GM23338 (cell line): ENCODE data around the gene ICAM1. TPM values are rescaled to one million over a fixed set of nuclear protein-coding genes. Genes with fewer than 3 reads are reported as not detected.

Experiments
- ATAC-seq: fragments of 200-7000 bp; cut with Tn5 transposase; 3 replicates; pipeline ENCODE4 v1.9.1; 2020
- DNase-seq: peaks from one replicate; pipeline ENCODE4 v3.0.0-alpha.2; 2015; ENCODE audit warnings: low spot score
- H2AFZ ChIP-seq: fragments of 200-600 bp; sonication (generic); 2 replicates; pipeline ENCODE4 v1.8.0; 2016; ENCODE audit warnings: antibody characterized with exemption, mild to moderate bottlenecking, moderate library complexity
- H3F3A ChIP-seq: fragments of 200-600 bp; sonication (generic); replicated peaks from 2 replicates; pipeline ENCODE4 v1.8.0; 2017; ENCODE audit warnings: antibody characterized with exemption, mixed run types, low read depth
- H3K27ac ChIP-seq: fragments of 200-600 bp; sonication (generic); 2 replicates; pipeline ENCODE4 v1.6.1; 2016; ENCODE audit warnings: low read depth
- H3K27me3 ChIP-seq: fragments of 200-600 bp; sonication (generic); 2 replicates; pipeline ENCODE4 v1.8.0; 2016; ENCODE audit warnings: mild to moderate bottlenecking, mixed run types, moderate library complexity; ENCODE audit not compliant: insufficient read depth
- H3K36me3 ChIP-seq: fragments of 200-600 bp; sonication (generic); 2 replicates; pipeline ENCODE4 v1.8.0; 2016; ENCODE audit warnings: mild to moderate bottlenecking; ENCODE audit not compliant: insufficient read depth
- H3K4me1 ChIP-seq: fragments of 200-600 bp; sonication (generic); 2 replicates; pipeline ENCODE4 v1.8.0; 2016; ENCODE audit warnings: mild to moderate bottlenecking, moderate library complexity; ENCODE audit not compliant: insufficient read depth
- H3K4me2 ChIP-seq: fragments of 200-600 bp; sonication (generic); 2 replicates; pipeline ENCODE4 v1.7.1; 2017; ENCODE audit warnings: mixed run types
- H3K4me3 ChIP-seq: fragments of 200-600 bp; sonication (generic); 2 replicates; pipeline ENCODE4 v1.6.1; 2016; ENCODE audit warnings: mixed run types
- H3K79me2 ChIP-seq: fragments of 200-600 bp; sonication (generic); replicated peaks from 2 replicates; pipeline ENCODE4 v1.8.0; 2017; ENCODE audit warnings: mild to moderate bottlenecking; ENCODE audit not compliant: insufficient read depth
- H3K9me2 ChIP-seq: fragments of 200-600 bp; sonication (generic); 2 replicates; pipeline ENCODE4 v1.8.0; 2017; ENCODE audit not compliant: insufficient read depth
- H4K20me1 ChIP-seq: fragments of 200-600 bp; sonication (generic); replicated peaks from 2 replicates; pipeline ENCODE4 v1.8.0; 2017; ENCODE audit warnings: mild to moderate bottlenecking; ENCODE audit not compliant: insufficient read depth
- H3K27ac Mint-ChIP-seq: 2 replicates; pipeline ENCODE4 v1.8.0; 2020; ENCODE audit warnings: inconsistent platforms, mild to moderate bottlenecking, moderate library complexity, mixed read lengths
- H3K27me3 Mint-ChIP-seq: 3 replicates; pipeline ENCODE4 v1.8.0; 2022; ENCODE audit warnings: low read depth, mild to moderate bottlenecking, moderate library complexity, mixed read lengths, inconsistent platforms; ENCODE audit not compliant: insufficient read depth, poor library complexity
- H3K36me3 Mint-ChIP-seq: 3 replicates; pipeline ENCODE4 v1.8.0; 2021; ENCODE audit warnings: low read depth, mild to moderate bottlenecking, inconsistent platforms, moderate library complexity, mixed read lengths
- H3K4me1 Mint-ChIP-seq: 3 replicates; pipeline ENCODE4 v1.8.0; 2020; ENCODE audit warnings: mild to moderate bottlenecking, inconsistent platforms, mixed read lengths
- H3K4me3 Mint-ChIP-seq: 3 replicates; pipeline ENCODE4 v1.8.0; 2021; ENCODE audit warnings: moderate library complexity, mild to moderate bottlenecking, inconsistent platforms, mixed read lengths
- H3K9me3 Mint-ChIP-seq: 3 replicates; pipeline ENCODE4 v1.8.0; 2020; ENCODE audit warnings: moderate library complexity, mild to moderate bottlenecking, inconsistent platforms, mixed read lengths
- CREB1 ChIP-seq: fragments of 250-450 bp; sonication (Bioruptor Pico); IDR thresholded peaks from 2 replicates; pipeline ENCODE4 v1.5.0; 2020; ENCODE audit warnings: low read depth, mild to moderate bottlenecking, moderate library complexity
- EZH2 ChIP-seq: fragments of 200-600 bp; sonication (generic); IDR thresholded peaks from one replicate; pipeline ENCODE4 v1.8.0; 2017; ENCODE audit warnings: antibody characterized with exemption, mild to moderate bottlenecking, low read depth; ENCODE audit not compliant: unreplicated experiment
- EZH2phosphoT487 ChIP-seq: fragments of 200-600 bp; sonication (generic); IDR thresholded peaks from one replicate; pipeline ENCODE4 v1.8.1; 2018; ENCODE audit warnings: antibody characterized with exemption; ENCODE audit not compliant: unreplicated experiment
- NANOG ChIP-seq: IDR thresholded peaks from 2 replicates; pipeline ENCODE4 v1.6.1; 2016; ENCODE audit warnings: antibody characterized with exemption, borderline replicate concordance
- POLR2AphosphoS5 ChIP-seq: IDR thresholded peaks from 2 replicates; pipeline ENCODE4 v1.6.1; 2016; ENCODE audit warnings: antibody characterized with exemption, low read depth
- ZNF114 ChIP-seq: fragments of 250-450 bp; sonication (Bioruptor Pico); IDR thresholded peaks from 2 replicates; pipeline ENCODE4 v1.5.0; 2020; ENCODE audit warnings: mild to moderate bottlenecking, moderate library complexity
- ZNF331 ChIP-seq: fragments of 250-450 bp; sonication (Bioruptor Pico); IDR thresholded peaks from 2 replicates; pipeline ENCODE4 v1.5.0; 2020; ENCODE audit warnings: low read depth, mild to moderate bottlenecking, moderate library complexity
- polyA plus RNA-seq: library from polyadenylated mRNA; unstranded; fragments of >200 nt; fragmentation: Nextera tagmentation; extraction: Ambion mirVana; gene quantifications from 2 replicates; pipeline ENCODE4 v1.2.1, GENCODE V29; 2016
- total RNA-seq: library from RNA; depleted of rRNA; stranded (reverse); fragments of >200 nt; shearing (Covaris generic); gene quantifications from 2 replicates; pipeline ENCODE4 v1.2.3, GENCODE V29; 2014
- TF ChIP-seq, protein P1 (sequence below): fragments of 250-450 bp; sonication (Bioruptor Pico); IDR thresholded peaks from 2 replicates; pipeline ENCODE4 v1.5.0; 2020; ENCODE audit warnings: mild to moderate bottlenecking, moderate library complexity
- TF ChIP-seq, protein P2 (sequence below), 2 experiments: fragments of 200-600 bp in 1 of 2; sonication (generic) in 1 of 2; conservative IDR thresholded peaks; 2 replicates each; pipeline versions ENCODE4 v1.5.1 to v1.6.1; 2016 to 2017; ENCODE audit warnings: antibody characterized with exemption in 2 of 2, low read depth in 2 of 2, mild to moderate bottlenecking in 2 of 2, moderate library complexity in 1 of 2
- TF ChIP-seq, protein P3 (sequence below): IDR thresholded peaks from 2 replicates; pipeline ENCODE4 v1.6.1; 2016; ENCODE audit warnings: antibody characterized with exemption

ICAM1 gene
- total and polyA plus RNA-seq, 2 experiments from 2014 or later, result 1.6 to 3.5 TPM

DNA sequence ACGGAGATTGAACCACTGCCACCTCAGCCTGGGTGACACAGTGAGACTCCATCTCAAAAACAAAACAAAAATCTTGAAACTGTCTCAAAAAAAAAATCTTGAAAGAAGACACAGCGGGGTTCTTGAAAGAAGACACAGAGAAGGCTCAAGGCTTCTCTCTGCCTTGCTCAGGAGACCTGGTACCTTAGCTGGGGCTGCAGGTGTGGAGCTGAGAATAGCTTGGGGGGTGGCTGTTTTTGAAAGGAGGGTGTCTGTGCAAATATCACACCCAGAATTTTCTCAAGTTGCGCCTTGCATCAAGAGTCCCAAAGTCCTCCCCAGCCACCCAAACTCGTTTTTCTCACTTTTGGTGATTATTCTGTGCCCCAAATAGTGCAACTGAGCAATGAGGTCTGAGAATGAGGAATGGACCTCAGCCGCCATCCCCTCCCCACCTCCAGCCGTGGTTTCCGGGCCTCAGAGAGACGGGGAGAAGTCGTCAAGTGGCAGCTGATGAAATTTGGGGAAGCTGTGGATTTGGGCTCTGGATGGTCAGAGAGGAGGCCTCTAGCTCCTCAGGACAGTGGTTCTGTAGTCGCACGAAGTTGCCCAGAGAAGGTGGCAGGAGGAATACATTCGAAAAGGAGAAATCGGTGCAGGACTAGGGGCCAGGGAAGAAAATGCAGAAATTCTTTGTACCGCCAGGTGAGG lies 48.6 kb upstream of the ICAM1 start (continued):
- TF ChIP-seq, protein P1, sequence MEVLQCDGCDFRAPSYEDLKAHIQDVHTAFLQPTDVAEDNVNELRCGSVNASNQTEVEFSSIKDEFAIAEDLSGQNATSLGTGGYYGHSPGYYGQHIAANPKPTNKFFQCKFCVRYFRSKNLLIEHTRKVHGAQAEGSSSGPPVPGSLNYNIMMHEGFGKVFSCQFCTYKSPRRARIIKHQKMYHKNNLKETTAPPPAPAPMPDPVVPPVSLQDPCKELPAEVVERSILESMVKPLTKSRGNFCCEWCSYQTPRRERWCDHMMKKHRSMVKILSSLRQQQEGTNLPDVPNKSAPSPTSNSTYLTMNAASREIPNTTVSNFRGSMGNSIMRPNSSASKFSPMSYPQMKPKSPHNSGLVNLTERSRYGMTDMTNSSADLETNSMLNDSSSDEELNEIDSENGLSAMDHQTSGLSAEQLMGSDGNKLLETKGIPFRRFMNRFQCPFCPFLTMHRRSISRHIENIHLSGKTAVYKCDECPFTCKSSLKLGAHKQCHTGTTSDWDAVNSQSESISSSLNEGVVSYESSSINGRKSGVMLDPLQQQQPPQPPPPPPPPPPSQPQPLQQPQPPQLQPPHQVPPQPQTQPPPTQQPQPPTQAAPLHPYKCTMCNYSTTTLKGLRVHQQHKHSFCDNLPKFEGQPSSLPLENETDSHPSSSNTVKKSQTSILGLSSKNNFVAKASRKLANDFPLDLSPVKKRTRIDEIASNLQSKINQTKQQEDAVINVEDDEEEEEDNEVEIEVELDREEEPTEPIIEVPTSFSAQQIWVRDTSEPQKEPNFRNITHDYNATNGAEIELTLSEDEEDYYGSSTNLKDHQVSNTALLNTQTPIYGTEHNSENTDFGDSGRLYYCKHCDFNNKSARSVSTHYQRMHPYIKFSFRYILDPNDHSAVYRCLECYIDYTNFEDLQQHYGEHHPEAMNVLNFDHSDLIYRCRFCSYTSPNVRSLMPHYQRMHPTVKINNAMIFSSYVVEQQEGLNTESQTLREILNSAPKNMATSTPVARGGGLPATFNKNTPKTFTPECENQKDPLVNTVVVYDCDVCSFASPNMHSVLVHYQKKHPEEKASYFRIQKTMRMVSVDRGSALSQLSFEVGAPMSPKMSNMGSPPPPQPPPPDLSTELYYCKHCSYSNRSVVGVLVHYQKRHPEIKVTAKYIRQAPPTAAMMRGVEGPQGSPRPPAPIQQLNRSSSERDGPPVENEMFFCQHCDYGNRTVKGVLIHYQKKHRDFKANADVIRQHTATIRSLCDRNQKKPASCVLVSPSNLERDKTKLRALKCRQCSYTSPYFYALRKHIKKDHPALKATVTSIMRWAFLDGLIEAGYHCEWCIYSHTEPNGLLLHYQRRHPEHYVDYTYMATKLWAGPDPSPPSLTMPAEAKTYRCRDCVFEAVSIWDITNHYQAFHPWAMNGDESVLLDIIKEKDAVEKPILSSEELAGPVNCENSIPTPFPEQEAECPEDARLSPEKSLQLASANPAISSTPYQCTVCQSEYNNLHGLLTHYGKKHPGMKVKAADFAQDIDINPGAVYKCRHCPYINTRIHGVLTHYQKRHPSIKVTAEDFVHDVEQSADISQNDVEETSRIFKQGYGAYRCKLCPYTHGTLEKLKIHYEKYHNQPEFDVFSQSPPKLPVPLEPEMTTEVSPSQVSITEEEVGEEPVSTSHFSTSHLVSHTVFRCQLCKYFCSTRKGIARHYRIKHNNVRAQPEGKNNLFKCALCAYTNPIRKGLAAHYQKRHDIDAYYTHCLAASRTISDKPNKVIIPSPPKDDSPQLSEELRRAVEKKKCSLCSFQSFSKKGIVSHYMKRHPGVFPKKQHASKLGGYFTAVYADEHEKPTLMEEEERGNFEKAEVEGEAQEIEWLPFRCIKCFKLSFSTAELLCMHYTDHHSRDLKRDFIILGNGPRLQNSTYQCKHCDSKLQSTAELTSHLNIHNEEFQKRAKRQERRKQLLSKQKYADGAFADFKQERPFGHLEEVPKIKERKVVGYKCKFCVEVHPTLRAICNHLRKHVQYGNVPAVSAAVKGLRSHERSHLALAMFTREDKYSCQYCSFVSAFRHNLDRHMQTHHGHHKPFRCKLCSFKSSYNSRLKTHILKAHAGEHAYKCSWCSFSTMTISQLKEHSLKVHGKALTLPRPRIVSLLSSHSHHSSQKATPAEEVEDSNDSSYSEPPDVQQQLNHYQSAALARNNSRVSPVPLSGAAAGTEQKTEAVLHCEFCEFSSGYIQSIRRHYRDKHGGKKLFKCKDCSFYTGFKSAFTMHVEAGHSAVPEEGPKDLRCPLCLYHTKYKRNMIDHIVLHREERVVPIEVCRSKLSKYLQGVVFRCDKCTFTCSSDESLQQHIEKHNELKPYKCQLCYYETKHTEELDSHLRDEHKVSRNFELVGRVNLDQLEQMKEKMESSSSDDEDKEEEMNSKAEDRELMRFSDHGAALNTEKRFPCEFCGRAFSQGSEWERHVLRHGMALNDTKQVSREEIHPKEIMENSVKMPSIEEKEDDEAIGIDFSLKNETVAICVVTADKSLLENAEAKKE (CRISPR knock-in tag), result no peak
- TF ChIP-seq, protein P2, sequence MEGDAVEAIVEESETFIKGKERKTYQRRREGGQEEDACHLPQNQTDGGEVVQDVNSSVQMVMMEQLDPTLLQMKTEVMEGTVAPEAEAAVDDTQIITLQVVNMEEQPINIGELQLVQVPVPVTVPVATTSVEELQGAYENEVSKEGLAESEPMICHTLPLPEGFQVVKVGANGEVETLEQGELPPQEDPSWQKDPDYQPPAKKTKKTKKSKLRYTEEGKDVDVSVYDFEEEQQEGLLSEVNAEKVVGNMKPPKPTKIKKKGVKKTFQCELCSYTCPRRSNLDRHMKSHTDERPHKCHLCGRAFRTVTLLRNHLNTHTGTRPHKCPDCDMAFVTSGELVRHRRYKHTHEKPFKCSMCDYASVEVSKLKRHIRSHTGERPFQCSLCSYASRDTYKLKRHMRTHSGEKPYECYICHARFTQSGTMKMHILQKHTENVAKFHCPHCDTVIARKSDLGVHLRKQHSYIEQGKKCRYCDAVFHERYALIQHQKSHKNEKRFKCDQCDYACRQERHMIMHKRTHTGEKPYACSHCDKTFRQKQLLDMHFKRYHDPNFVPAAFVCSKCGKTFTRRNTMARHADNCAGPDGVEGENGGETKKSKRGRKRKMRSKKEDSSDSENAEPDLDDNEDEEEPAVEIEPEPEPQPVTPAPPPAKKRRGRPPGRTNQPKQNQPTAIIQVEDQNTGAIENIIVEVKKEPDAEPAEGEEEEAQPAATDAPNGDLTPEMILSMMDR (conservative IDR thresholded peaks at IDR 0.05; ENCODE audit: low read depth in 2 of 2), result no peak
- no peak for TF ChIP-seq ZNF114
- no peak for TF ChIP-seq EZH2phosphoT487

DNA sequence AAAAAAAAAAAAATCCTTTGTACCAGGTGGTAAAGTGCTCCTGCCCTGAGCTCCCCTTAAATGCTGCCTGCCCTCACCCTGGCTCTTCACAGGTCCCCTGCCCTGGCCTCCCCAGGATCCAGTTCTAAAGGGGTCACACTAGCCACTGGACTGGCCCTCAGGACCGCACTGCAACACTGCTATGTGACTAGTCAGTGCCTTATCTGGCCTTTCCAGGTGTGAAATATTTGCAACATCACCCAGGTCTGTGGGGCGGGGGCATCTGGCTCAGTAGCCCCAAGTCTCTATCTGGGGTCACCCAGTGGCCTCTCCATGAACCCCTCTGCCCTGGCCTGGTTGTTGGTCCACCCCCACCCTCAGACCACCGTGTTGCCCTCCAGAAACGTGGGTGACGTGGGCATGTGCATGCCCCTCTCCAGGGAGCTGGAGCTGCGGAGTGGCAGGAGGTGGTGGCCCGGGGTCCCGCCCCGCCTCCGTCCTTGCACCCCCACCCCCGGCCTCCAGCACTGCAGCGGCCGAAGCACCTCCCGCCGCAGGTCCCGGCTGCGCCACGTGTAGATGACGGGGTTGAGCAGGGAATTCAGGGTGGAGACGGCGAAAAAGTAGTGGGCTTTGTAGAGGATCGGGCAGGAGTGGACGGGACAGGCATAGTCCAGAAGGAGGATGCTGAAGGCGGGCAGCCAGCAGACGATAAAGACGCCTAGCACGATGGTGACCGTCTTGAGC lies 47.3 kb upstream of the ICAM1 start:
- Histone ChIP-seq H3K27ac (no peak overlapping the region), H3K4me1 (no peaks in the 10 kb centered on the region), H3F3A (no peaks in the 10 kb centered on the region), H3K4me3 (no peak overlapping the region), H3K27me3 (no peaks in the 10 kb centered on the region), H2AFZ (no peak overlapping the region), H3K79me2 (no peaks in the 10 kb centered on the region; the same call in 1 of the 2 replicates), H3K36me3 (no peaks in the 10 kb centered on the region), H3K9me2 (no peaks in the 10 kb centered on the region; the same call in 1 of the 2 replicates), H3K4me2 (no peak overlapping the region), H4K20me1 (no peaks in the 10 kb centered on the region; the same call in 1 of the 2 replicates)
- ATAC-seq, result no peak
- Mint-ChIP-seq H3K27ac (peak overlapping the region; percentile 88; the same call in 1 of the 2 replicates), H3K9me3 (no peaks in the 10 kb centered on the region; the same call in 2 of the 3 replicates), H3K27me3 (peaks cover 9% of the 10 kb centered on the region), H3K36me3 (peaks cover 8% of the 10 kb centered on the region), H3K4me1 (peaks cover 24% of the 10 kb centered on the region), H3K4me3 (no peak overlapping the region)
- no peak for DNase-seq
- no peak for TF ChIP-seq POLR2AphosphoS5
- no peak for TF ChIP-seq EZH2phosphoT487
- TF ChIP-seq, protein P3, sequence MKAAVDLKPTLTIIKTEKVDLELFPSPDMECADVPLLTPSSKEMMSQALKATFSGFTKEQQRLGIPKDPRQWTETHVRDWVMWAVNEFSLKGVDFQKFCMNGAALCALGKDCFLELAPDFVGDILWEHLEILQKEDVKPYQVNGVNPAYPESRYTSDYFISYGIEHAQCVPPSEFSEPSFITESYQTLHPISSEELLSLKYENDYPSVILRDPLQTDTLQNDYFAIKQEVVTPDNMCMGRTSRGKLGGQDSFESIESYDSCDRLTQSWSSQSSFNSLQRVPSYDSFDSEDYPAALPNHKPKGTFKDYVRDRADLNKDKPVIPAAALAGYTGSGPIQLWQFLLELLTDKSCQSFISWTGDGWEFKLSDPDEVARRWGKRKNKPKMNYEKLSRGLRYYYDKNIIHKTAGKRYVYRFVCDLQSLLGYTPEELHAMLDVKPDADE, result no peak
- TF ChIP-seq CREB1 (CRISPR knock-in tag), result no peak
- TF ChIP-seq NANOG, result no peak
- TF ChIP-seq, protein P2 (conservative IDR thresholded peaks at IDR 0.05; ENCODE audit: low read depth in 2 of 2), result no peak
- no peak for TF ChIP-seq ZNF331 (CRISPR knock-in tag)
- no peak for TF ChIP-seq EZH2
